DMS114 treated with DMSO at 0.1 percent for 48 hours (cell line): ENCODE results near the gene BMPER.

Experiments used
- DNase-seq: peaks from one replicate; lab custom pipeline; 2025; ENCODE audit not compliant: unreplicated experiment; lab: John Stamatoyannopoulos, UW

Gene BMPER

DNA sequence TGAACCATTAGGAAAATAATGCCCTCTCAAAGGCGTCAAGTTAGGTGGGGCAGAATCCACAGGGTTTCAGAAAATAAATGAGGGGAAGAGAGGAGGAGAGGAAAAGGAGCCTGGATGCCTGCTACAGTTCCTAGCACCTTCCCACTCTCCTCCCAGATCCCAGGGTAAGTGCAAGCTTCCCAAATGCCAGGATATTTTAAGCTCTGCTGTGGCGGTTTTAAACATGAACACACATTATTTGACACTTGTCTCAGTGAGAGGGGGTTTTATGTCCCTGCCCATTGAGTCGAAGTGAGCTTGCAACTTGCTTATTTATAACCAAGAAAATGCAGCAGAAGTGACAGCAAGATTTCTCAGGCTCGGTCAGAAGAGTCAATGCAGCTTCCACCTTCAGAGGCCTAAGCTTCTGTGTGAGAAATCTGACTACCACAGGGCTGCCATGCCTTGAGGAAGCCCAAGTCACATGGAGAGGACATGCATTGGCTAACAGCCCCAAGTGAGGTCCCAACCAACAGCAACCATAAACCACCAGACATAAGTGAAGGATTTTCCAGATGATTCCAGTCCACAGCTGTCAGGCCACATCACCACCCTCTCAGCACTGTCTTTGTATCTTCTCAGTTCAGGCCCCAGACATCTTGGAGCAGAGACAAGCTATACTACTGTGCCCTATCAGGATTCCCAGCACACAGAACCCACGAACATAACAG is 17.9 kb upstream of the BMPER start:
- DNase-seq = no peak

- no peak for DNase-seq
These were observed 17.2 kb upstream of the BMPER start for GRCh38 chr7:33888166-33888565.

- DNase-seq = no peak
These were observed 12.4 kb upstream of the BMPER start for GRCh38 chr7:33892945-33893344.

DNA sequence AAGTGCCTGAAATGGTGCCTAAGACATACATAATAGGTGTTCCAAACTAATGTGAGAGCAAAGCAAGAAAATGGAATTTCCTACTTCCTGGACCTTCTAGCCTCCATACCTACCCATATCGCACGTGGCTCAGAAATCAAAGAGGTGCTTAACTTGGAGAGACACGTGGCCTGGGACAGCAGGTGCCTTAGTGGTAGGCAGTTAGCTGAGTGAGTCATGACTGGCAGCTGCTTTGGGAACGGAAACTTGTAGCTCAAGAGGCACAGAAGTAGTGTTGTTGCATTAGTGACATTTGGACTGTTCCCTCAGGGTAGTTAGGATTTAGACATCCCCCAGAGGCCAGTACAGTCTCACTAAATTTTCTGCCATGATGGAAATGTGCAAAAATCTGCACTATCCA is 12.0 kb upstream of the BMPER start:
- DNase-seq = no peak

GRCh38 chr7:33895025-33895804 is 10.1 kb upstream of the BMPER start:
- DNase-seq = peak; percentile 62

GRCh38 chr7:33900501-33900900 is 4.8 kb upstream of the BMPER start:
- no peak for DNase-seq

DNA sequence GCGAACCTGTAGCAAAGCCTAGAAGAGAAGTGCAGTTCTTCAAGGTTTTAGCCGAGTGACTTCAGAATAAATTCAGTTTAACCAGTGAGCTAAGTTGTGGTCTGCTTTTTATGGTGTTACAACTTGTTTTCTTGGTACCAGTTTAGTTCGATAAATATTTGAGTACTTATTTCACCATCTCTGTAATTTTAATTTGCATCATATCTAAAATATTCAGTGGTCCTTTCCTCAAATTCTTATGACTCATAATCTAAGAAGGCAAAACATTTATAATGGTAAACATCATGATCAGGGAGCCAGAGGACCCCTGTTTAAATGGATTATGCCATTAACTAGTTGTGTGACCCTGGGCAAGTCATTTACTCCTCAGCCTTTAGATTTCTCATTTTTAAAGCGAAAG is 4.1 kb upstream of the BMPER start:
- no peak for DNase-seq

- DNase-seq = no peak
These were observed 3.5 kb upstream of the BMPER start for GRCh38 chr7:33901847-33902246.

DNA sequence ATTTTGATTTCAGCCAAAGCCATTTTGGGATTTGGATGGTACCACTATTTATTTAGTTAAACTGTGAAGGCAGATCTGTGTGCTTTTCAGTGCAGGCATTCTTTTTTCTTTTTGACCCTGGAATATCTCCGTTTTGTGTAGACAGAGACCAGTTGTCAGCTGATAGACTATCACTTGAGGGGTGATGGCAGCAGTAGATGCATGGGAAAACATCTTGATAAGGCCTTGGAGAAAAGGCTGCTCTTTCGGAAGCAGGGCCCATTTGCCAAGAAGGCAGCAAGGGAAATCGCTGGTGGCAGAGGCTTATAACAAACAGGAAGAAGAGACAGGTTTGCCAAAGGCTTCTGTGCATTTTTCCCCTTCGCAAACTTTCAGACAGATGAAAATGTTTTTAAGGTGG is 2.6 kb upstream of the BMPER start:
- no peak for DNase-seq

- no peak for DNase-seq
These were observed 1.3 kb upstream of the BMPER start for GRCh38 chr7:33903791-33904680.

DNA sequence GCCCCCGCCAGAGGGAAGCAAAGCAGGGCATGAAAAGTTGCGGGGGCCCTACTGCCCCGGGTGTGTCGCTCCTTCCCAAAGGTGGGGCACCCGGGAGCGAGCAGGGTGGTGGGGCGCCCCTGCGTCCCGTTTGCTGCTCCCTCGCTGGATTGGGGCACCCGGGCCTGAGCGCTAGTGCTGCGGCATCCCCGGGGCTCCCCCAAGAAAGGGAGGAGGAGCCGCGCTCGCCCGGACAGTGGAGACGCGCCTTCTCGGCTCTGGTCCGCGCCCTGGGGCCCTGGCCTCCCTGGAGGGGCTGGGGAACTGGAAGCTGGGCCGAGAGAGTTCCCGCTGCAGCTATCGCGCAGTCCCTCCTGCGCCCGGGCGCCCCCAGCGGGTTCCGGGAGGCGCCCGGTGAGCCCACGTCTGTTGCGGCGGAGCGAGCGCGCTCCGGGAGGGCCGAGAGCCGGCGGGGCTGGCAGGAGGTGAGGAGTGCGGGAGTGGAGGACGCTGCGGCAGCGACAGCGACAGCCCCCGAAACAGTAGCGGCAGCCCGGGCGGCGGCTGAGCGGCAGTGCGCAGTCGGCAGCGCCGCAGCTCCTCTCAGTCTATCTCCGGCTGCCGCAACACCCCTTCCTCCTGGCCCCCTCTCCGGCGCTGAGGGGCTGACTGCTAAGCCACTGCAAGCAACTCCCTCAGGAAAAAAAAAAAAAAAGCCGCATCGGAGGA is 504 bp upstream of the BMPER start:
- DNase-seq = no peak

DNA sequence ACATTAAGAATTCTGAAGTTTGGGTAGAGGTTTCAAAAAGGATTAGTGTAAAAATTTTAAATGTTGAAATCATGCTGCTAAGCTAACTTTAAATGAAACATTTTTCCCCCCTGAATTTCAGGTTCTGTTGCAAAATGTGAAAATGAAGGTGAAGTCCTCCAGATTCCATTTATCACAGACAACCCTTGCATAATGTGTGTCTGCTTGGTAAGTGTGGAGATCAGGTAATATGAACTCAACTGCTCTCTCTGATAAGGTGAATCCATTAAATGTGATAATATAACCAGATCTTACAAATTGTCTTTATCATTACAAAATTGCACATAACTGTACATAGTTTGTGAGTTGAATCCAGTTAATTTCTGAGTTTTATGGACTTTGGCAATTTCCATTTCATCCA is 1.4 kb downstream of the BMPER start:
- no peak for DNase-seq

DNA sequence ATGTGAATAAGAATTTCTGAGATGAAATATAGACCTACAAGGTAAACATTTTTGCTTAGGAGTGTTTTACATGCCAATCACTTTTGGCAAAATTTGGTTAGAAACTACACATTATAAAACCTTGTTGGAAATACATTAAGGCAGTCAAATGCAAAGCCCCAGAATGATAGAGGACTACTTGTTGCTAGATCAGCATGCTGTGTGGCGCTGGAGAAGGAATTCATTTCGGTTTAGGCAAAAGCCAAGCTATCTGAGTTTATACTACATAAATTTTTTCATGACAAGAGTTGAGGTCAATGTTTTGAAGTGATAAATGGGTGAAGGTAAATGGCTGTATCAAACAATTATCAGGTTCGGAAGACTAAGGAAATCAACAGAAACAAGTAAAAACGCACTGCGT is 2.3 kb downstream of the BMPER start:
- DNase-seq = no peak

DNA sequence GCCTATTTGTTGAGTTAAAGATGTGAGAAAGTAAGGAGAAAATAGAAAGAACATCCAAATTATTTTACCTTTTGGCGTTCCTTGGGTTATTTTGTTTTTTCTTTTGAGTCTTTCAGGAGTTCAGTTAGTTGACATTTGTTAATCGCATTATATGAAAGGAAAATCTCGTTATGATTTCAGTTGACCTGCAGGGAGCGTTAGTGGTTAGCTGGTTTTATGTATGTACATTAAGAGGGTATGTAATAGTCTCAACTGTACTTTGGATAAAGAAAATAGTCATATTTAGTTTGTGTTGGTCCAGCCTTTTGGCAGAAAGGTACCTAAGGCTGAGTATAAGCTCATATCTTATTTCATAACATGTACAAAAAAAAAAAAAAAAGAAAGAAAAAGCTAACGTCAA is 4.0 kb downstream of the BMPER start:
- no peak for DNase-seq

DNA sequence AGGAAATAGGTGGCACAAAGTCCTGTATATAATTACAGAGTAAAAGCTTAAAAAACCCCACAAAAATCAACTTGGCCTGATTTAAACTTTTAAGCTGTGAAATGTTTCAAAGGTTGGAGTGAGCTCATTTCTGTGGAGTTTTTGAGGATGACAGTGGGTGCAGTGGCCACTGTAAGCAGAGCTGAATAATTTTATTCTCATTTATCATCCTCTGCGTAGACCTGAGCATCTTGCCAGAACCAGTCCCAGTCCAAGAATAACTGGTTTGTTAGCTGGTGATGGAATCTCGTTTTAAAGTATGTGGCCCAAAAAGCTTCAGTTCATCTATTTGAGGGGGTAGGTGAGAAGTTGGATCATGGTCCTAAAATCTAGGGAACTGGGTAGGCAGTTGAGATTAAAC is 4.4 kb downstream of the BMPER start:
- no peak for DNase-seq

DNA sequence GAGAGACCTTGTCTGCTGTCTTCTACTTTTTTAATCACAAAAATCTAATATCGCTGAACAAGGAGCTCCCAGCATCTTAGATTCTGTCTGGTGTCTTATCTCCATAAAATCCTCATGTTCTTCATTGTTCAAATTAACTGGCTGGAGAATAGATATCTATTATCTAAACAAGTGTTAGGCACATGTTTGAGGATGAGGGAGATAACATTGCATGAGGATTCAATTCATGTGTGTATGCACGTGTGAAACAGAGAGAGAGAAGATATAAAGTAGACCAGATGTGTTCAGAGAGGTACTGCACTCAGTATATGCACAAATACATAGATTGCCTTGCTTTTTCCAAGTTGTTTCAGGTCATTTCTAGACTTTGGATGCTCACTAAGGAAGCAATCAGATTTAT is 5.4 kb downstream of the BMPER start:
- no peak for DNase-seq

DNA sequence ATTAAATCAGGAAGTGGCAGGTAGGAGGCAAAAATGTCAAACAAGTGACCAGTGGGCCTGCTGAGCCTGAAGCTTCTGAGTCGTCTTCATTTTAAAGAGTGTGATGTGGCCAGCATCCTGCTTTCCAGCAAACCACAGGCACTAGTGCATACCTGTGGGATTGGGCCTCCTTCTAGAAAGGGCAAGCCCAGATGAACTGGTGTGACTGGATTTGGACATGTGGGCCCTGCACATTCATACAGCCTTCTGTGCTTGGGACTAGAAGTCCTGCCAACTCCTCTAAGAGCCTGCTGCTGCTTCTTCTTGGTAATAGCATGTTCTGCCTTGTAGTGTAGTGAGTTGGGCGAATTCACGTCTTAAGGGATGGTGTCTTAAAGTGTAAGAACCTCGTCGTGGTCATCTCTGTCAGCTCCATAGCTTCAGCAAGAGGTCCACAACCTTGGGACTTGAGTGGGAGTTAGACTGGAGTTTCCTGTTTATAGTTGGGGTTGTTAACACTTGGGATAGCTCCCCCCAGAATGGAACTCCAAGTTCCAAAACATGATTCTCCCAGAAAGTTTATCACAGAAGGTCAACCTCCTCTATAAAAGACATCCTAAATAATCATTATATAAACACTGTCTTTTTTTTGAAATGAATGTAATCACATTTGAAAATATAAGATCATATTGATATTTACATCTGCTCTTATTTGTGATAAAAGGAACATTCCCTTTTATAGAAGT is 11.2 kb downstream of the BMPER start:
- DNase-seq = no peak

DNA sequence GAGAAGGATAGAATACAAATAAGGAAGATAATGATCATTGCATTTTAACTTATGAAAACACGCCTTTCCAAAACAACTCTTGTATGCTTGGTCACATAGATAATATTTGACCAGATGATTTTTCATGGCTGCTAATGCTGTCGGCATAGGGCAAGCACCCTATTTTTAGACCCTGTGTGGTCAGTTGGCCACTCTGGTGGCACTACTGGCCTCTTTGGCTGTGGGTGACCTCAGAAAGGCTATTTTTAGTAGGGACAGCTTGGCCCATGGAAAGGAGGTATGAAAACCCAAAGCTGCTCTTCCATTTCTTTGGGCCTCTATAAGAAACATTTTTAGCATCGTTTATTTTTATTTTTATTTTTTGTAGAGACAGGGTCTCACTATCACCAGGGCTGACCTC is 12.3 kb downstream of the BMPER start:
- DNase-seq = no peak

GRCh38 chr7:33918438-33919143 is 13.3 kb downstream of the BMPER start:
- no peak for DNase-seq

DNA sequence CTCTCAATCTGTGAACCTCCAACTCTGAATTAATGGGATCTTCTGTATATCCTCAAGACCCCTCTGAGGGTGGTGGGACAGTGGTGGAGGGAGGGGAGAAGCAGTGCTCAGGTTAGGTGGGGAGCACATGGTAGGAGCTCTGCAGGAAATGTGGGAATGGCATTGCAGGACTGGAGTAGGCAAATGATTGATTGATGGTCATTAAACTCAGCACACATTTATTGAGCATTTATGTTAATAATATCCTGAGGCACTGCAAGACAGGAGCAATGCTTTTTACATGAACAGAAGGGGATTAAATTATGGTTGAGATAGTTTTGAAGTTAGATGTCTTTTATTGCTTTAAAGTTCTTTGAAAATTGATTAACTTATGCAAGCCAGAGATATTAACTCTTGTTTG is 14.1 kb downstream of the BMPER start:
- no peak for DNase-seq
